HG02973 (cell line): ENCODE results near the gene RIC3.

ENCODE experiments used
- ATAC-seq: cut with Tn5 transposase; IDR thresholded peaks from one replicate; pipeline ENCODE4 v1.9.1; 2021; ENCODE audit warnings: moderate library complexity; ENCODE audit not compliant: unreplicated experiment

The RIC3 gene

GRCh38 chr11:8070417-8071115 lies 98.3 kb downstream of the RIC3 start:
- ATAC-seq: peak; percentile 51

DNA sequence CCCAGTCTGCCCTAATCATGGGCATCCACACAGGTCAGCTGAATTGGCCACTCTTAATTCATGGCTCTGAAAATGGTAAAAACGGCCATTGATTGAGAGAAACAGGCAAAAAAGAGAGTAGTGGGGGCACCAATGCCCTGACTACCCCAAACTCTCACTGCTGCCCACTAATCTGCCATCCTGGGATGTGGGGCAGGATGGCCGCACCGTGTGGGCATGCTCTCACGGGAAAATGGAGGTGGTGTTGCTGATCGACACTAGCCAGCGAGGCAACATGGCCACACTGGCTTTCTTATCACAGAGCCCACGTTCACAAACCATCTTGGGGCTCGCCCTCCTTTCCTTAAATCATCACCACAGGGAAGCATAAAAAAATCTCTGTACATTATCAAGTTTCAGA lies 99.1 kb downstream of the RIC3 start:
- no peak for ATAC-seq

DNA sequence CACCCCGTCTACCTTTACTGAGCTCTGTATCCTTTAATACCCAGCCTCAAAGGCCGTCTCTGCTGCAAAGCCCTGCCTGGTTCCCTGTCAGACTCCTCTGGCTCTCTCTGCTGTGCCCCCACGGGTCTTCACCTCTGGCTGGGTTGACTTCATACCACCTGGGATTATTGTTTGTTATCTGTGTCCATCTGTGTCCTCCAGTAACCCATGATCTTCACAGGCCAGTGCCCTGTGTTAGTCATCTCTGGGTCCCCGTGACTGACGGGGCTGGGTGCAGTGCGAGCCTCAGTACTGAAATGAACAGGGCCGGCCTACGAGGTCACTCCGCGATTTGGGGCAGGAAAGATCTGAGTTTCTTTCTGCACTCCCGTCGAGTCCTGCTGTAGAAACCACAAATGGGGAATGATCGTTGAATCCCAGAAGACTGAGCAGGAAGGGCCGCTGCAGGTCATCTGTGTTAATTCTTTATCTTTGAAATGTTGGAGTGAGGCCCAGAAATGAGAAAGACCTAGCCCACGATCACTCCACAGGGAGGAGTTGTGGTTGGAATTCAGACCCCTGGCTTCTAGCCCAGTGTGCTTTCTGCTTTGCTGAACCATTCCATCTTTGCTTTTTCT lies 100.1 kb downstream of the RIC3 start:
- no peak for ATAC-seq

DNA sequence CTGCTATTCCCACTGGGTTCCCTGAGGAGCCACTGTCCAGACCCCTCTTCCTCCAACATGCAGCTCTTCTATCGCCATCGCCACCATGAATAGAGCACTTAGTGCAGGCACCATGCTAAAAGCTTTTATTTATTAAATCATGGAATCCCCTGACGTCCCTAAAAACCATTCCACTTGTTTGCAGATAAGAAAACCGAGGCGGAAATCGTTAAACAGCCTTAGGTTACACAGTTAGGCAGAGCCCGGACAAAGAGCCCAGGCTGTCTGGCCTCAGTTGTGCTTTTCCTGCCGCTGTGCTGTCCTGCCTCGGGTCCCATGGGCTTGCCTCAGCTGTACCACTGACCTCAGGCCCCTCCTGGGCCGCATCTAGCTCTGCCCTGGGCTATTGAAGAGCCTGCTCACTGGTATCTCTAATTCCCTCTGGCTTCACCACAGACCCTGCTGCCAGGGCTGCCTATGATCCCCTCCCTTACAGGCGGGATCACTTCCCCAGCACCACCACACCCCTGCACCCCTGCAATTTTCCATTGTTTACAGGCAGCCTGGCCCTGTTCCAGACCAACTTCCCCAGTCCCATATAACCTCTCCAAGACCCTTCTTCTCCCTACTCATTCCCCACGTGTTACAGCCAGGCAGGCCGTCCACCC lies 100.8 kb downstream of the RIC3 start:
- no peak for ATAC-seq

- no peak for ATAC-seq
Measured at GRCh38 chr11:8067567-8067928, 101.3 kb downstream of the RIC3 start.

DNA sequence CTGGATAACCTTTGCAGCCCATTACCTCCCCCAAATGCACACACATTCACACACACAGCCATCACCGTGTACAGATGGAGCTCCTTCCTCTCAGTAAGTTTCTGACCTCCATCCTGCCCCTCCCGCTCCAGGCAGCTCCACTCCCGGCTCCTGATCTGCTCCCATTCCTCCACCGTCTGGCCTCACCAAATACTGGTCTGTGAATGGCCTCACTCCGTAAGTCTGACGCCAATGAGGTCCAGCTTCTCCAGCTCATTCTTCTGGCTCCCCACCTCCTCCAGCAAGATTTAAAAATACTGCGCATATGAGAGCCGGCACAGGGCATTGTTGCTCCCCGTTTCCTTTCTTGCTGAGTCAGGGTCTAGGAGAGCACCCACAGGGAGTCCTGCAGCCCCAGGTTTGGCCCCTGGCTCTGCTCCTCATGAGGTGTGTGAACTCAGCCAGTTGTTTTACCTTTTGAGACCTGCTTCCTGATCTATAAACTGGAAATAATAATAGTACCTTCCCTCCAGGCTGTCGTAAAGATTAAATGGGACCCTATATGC lies 101.8 kb downstream of the RIC3 start:
- no peak for ATAC-seq

GRCh38 chr11:8066036-8066910 lies 102.6 kb downstream of the RIC3 start:
- no peak for ATAC-seq

DNA sequence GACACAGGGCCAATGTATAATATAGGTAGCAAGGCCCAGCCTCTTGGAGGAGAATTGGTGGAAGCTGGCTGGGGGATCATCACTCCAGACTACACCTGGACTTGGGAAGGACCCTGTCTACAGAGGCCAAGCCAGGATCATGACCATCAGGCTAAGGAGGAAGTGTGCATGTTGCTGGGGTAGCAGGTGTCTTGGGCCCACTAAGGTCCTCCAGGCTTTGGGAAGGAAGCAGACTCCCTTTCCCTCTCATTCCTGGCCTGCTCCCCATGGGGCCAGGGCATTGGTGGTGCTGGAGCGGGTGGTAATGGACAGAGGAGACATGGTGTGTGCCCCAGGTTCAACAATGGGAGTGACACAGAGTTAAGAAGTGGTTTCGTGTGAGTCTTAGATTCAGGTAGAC lies 103.8 kb downstream of the RIC3 start:
- no peak for ATAC-seq

DNA sequence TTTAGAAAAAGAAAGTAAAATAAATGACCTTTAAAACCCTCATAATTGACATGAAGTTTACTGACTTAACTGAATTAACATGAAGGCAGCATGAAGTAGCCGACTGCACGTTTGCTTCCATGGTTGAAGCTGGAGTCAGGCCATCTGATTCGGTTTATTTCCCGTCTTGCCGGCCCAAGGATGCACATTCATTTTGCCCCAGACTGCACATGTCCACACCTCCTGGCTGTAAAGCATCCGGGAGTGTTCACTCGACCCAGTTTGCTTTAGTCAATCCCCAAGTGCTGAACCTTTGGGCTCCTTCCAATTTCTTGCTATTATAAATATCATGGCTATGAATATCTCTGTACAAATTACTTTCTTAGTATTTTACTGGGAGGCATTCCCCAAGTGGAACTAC lies 105.5 kb downstream of the RIC3 start:
- no peak for ATAC-seq

DNA sequence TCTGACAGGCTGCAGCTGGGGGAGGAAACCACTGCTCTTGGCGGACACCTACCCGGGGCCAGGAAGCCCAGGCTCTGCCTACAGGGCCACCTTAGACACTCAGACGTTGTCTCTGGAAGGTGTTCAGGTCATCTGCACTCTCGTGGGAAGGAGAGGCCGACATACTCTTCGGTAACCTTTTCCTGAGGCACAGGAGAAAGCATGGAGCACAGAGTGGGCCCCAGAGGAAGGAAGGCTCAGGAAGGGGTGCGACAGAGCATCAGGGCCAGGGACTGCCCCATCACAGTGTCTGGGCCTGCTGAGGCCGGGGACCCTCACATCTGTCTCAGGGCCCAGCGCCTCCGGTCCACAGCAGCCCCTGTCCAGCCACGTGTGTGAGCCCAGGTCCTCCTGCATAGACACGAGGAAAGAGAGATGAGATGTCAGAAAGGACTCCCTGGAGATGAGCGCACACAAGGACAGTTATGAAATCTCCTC lies 106.0 kb downstream of the RIC3 start:
- ATAC-seq: no peak

DNA sequence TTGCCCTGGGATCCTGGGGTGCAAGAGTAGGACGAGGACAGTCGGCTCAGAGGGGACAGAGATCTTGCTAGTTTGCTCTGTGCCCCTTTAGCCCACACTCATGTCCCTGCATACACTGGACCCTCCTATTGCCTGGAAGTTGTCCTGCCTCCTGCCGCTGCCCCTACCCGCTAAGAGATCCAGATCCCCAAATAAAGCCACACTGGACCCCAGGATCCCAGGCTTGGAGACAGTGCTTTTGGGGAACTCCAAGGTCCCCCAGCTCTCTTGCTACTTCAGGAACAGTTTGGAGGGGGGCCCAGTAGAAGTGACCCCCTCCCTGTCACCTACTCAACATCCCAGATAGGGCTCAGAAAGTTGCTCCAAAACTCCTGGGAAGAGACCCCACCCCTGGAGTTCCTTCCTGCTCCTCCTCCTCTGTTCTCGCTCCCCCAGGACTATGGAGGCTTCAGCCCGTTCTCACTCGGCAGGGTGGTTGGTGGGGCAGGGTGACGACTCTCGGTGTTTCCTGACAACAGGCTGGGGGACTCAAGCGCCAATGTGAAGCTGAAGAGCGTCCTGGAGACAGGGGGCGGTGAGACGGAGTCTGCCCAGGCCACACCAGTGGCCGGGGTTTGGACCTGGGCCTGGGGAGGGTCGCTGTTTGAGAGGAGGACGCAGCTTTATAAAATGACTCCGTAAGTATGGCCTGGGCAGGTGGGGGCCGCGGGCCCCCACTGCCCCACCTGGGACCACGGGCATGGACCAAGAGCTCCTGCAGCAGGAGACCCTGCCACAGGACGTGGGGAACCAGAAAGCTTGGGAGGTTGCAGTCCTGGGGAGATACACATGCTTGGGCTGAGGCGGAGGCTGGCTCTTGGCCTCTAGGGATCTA lies 107.0 kb downstream of the RIC3 start:
- ATAC-seq: no peak

DNA sequence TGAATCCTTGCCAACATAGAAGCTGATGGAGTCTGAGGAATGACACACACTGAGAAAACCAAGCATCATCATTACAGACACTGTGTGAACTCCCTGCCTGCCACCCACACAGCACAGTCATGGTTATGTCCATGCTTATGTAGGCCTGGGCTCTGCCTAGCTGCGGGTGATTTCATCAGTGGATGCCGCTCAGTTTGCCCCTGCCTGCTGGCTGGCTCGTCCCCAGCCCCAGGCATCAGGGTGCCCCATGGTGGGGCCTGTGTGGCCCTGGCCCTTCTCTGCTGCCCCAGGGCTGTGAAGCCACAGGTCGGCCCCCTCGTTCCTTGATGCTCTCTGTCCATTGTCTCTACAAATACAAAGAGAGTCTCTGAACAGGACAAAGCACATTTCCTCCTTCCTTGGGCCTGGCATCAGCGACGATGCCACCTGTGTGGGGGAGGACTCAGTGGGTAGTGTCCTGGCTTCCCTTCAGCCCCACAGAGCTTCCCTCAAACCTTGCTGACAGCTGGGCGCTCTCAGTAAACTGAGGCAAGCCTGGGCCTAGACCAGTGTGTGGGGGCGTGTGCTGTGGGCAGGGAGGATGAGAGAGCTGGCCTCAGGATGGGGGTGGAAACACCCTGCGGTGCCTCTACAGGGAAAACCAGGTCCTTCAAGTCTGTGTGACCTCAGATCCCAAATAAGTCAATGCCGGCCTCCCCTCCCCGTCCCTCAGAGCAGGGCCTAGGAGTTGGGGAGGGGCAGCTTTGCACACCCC lies 107.8 kb downstream of the RIC3 start:
- ATAC-seq: no peak

GRCh38 chr11:8060146-8060719 lies 108.6 kb downstream of the RIC3 start:
- ATAC-seq: no peak

GRCh38 chr11:8059571-8060011 lies 109.2 kb downstream of the RIC3 start:
- ATAC-seq: no peak

DNA sequence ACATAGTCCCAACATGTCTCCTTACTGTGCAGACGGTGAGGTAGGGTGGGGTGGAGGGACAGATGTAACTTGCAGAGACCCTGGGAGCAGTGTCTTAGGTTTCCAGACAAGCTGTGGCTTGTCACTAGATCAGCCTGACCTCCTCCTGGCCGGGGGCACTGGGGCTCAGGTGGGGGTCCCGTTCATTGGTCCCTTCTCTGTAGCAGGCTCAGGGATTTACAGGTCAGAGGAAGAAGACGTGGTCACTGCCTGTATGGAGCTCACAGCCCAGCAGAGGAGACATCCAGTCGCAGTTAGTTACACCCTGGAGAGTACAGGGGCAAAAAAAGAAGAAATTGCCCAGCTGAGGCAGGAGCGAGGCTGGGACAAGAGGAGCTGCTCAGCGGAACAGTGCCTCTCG lies 109.8 kb downstream of the RIC3 start:
- no peak for ATAC-seq

DNA sequence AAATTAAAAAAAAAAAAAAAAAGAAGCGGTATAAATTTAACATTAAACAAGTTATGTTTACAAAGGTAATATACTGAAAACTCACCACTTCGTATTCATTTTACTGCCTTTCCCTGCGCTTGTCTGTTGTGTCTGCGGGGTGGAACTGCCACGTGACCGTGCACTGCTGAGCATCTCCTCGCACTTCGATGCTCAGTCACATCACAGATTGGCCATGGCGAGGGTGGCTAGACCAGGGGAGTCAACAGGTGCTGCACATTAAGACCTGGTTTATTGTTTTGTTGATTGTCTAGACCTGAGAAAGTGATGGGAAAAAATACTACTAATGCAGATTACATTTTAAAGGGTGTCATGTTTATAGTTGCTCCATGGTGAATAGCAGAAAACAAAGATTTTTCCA lies 110.6 kb downstream of the RIC3 start:
- no peak for ATAC-seq

- ATAC-seq: no peak
Measured at GRCh38 chr11:8056810-8057463, 111.9 kb downstream of the RIC3 start.
